GM21723 (cell line): ENCODE results near the gene SEC61A2.
"Not testable (repeated sequence)": the region's sequence is repeated elsewhere in the genome, so short reads cannot be mapped to it uniquely, and the experiment has no call there.

ENCODE experiments used
- ATAC-seq: cut with Tn5 transposase; IDR thresholded peaks from one replicate; pipeline ENCODE4 v1.9.1; 2021; ENCODE audit warnings: mild to moderate bottlenecking, moderate library complexity; ENCODE audit not compliant: unreplicated experiment

The SEC61A2 gene

DNA sequence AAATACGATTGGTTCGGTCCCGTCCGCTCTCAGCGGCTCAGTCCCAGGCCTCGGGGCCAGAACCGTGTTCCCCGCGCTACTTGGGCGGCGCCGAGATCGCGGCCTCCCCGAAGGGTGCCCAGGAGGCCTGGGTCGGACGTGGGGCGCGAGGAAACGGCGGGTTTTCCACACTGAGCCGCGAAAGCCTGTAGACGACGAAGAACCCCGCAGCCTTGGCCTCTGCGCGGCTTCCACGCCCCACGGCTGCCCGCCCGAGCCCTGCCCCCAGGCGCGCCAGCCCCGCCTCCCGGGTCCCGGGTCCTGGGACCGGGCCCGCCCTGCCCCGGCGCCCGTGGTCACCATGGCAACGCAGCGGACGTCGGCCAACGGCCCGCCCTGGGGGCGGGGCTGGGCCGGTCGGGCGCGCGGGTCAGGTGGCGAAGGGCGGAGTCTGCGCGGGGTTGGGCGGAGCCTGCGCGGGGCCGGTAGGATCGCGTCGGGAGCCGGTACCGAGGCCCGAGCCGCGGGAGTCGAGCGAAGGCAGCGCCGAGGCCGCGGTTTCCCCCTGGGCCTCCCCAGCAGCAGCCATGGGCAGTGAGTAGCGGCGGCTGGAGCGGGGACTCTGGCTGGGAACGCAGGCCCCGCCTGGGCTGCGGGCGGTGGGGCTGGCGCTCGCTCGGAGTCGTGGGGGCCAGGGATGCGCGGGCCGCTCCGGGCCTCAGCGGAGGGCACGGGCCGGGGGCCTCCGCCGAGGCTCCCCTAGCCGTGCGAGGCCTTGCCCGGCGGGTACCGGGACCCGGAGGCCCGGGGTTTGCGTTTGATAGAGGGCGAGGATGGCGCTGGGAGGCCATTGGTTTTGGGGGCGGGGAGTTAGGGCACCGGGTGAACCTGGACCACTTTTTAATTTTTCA lies at the start of gene SEC61A2:
TSS of gene SEC61A2 (plus strand) at position 456 of the 890 bp plus-strand sequence. CDS start at position 567, 111 bp downstream.
- ATAC-seq, result peak; percentile 88

DNA sequence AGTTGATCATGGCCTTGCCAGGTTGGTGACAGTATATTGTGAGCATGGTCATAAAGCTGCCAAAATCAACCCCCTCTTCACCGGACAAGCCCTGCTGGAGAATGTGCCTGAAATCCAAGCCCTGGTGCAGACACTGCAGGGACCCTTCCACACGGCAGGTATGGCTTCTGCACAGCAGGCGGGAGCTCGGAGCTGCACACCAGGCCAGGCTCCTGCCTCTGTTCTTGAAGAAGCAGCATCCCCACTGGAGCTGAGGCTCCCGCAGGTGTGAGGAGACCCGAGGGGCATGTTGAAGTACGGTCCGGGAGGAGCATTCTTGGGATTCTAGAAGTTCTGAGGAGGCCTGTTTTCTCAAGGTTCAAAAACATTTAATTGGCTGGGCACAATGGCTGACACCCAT lies 48.0 kb upstream of the SEC61A2 start:
- ATAC-seq, result no peak

DNA sequence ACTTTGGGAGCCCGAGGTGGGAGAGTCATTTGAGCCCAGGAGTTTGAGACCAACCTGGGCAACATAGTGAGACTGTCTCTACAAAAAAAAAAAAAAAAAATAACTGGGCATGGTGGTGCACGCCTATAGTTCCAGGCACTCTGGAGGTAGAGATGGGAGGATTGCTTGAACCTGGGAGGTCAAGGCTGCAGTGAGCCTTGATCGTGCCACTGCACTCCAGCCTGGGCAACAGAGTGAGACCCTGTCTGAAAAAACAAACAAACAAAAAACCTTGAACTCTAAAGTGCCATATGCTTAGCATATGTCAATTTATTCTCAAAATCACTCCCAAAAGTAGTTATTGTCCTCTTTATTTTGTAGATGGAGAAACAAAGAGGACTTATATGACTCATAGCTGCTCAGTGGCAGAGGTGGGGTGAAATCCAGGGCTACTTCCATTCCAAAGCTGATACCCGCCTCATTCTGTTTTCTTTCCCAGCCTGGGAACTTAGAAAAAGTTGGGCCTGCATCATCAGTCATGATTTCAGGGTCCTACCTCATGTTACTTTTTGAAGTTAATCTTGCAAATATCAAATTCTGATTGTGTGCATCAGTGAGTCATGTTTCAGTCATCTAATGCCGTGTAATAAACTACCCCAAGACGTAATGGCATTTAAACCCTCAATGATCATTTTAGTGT lies 47.5 kb upstream of the SEC61A2 start:
- no peak for ATAC-seq

DNA sequence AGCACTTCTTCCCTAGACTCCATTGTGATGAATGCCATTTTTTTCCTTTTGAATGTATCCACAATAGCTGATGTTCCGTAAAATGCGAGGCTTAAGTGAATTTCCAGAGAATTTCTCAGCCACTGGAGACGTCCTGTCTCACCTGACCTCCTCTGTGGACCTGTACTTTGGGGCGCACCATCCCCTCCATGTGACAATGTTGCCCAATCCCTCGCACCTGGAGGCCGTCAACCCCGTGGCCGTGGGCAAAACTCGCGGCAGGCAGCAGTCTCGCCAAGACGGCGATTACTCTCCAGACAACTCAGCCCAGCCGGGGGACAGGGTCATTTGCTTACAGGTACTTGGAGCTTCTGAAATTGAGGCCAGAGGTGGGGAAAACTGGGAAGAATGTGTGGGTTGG lies 40.6 kb upstream of the SEC61A2 start:
- no peak for ATAC-seq

DNA sequence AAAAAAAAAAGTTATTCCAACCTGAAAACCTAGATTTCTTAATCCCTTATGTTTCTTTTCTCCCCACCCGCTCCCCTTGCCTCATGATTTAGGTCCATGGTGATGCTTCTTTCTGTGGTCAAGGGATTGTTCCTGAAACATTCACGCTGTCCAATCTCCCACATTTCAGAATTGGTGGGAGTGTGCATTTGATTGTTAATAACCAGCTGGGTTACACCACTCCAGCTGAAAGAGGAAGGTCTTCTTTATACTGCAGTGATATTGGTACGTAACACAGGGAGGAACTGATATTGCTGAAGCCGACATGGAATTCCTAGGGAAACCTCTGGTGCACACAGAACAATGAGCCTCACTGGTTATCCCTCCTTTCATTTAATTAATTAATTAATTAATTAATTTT lies 38.1 kb upstream of the SEC61A2 start:
- no peak for ATAC-seq

DNA sequence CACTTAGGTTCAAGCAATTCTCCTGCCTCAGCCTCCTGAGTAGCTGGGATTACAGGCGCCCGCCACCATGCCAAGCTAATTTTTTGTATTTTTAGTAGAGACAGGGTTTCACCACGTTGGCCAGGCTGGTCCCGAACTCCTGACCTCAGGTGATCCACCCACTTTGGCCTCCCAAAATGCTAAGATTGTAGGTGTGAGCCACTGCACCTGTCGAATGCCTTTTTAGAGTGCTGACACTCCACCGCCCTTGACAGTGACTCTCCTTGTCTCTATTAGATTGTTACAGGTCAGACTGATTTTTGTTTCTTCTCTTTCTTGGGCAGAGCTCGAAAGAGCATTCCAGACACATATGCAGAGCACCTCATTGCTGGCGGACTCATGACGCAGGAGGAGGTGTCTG lies 32.1 kb upstream of the SEC61A2 start:
- ATAC-seq, result not testable (repeated sequence)

DNA sequence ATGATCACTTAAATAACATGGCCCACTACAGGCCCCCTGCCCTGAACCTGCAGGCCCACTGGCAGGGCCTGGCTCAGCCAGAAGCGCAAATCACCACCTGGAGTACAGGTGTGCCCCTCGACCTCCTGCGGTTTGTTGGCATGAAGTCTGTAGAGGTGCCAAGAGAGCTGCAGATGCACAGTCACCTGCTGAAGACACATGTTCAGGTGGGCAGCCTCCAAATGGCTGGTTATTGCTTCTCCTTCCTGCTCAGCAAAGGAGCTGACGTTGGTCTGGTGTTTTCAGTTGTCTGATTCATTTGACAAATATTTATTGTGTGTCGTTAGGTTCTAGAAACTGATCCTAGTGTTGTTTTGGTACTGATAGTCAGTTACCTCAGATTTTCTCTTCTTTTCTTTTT lies 31.7 kb upstream of the SEC61A2 start:
- no peak for ATAC-seq

DNA sequence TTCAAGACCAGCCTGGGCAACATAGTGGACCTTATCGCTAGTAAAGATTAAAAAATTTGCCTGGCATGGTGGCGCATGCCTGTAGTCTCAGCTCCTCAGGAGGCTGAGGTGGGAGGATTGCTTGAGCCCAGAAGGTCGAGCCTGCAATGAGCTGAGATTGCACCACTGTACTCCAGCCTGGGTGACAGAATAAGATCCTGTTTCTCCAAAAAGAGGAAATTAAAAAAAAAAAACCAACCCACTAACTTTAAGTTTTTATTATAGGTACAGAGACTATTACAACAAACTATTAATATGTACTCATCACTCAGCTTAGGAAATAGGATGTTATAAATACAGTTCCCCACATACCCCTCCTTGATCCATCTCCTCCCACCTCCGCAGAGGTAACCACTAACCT lies 30.5 kb upstream of the SEC61A2 start:
- ATAC-seq, result no peak

DNA sequence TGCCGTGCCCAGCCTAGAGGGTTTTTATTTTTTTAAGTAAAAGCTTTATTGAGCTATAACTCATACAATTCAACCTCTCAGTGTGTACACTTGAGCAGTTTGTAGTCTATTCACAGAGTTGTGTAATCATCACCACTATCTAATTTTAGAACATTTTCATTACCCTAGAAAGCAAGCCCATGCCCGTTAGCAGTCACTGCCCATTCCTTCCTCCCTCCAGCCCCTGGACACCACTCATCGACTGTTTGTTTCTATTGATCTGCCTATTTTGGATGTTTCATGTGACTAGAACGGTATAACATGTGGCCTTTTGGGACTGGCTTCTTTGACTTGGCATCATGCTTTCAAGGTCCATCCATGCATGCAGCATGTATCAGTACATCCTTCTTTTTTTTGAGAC lies 25.7 kb upstream of the SEC61A2 start:
- ATAC-seq, result no peak

DNA sequence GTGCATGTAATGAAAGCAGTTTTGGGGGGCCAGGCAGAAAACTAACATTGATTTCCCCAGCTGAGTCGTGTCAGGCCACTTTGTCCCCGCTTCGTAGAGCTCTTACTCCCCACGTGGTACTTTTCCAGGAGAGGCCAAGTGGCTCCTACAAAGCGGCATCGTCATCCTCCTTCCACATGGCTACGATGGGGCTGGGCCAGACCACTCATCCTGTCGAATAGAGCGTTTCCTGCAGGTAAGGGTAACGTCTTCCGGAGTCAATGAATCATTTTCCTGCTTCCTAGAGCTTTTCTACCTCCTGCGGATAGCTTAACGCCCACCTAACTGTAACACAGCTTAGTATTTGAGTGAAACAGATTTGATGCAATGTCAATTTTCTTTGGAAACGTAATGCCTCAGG lies 21.7 kb upstream of the SEC61A2 start:
- ATAC-seq, result no peak

DNA sequence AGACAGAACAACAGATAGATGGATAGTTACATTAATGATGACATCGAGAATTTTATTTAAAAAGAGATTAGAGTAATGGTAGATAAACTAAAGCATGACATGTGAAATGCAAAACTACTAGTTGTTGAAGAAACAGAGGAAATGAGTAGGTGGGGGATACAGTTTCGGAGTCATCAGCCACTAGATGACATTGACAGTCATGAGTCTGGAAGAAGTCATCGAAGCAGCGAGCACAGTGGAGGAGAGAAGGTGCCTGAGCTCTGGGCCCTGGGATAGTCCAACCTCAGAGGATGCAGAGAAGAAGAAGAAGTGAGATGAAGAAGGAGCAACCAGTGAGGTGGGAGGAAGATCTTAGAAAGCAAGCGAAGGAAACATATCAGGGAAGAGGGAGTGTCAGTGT lies 20.2 kb upstream of the SEC61A2 start:
- ATAC-seq, result no peak

DNA sequence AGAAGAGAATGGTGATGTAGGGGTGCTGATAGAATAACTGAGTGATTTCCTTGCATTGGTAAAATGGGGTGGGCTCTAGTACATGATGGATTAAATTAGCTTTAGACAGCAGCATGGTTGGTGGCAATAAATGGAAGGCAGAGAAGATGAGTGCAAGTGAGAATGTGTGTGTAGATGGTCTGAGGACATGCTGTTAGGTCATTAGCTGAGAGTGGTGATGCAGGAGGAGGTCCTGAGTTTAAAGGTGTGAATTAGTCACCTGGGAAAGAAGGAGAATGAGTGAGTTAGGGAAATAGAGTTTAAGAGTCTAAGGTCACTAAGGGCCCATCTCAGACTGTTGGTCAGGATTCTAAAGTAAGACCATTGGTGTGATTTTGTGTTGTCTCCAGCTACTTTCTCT lies 17.9 kb upstream of the SEC61A2 start:
- no peak for ATAC-seq

DNA sequence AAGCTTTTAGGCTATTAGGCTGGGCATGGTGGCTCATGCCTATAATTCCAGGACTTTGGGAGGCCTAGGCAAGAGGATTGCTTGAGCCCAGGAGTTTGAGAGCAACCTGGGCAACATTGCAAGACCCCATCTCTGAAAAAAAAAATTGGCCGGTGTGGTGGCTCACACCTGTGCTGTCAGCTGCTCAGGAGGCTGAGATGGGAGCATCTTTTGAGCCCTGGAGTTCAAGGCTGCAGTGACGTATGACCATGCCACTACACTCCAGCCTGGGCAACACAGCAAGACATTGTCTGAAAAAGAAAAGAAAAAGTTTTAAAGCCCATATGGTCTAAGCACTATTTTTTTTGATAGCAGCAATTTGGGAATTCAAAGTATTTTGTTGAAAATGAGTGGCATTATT lies 15.8 kb upstream of the SEC61A2 start:
- no peak for ATAC-seq

DNA sequence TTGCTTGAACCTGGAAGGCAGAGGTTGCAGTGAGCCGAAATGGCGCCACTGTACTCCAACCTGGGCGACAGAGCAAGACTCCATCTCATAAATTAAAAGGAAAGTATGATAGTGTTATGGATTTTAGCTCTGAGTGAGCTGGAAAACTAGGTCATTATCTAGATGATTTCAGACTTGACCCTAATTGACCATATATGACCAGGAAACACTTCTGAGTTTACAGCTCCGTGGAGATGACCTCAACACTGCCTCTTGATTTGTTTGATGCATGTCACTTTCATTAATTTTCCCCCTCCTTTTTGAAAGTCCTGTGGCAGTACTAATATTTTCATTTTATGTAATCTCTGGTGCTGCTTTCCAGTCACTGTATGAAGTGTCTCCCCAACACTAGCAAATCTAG lies 7.8 kb upstream of the SEC61A2 start:
- ATAC-seq, result no peak

DNA sequence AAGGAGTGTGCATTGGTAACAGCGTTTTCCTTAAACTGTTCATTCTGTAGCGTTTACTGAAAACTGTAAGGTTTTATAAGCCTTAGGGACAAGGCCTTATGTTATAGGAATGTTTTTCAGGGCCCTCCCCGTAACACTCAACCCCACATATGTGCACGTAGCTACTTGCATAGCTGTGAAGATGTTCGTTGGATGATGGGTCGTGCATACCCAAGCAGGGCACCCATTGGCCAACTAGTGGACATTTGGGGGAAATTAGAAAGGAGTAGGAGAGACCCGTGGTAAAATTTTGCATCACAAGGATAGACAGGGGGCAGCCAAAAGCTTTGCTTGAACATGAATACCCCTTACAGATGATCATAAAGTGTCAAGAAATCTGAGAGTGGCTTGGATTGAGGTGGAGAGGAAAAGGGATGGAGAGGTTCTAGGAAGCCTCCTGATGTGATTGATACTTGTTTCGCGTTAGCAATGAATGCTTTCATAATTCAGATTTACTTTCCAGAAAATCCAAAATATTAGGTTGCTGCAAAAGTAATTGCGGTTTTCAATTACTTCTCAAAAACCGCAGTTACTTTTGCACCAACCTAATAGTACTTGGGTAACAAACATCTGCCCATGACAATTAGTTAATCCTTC lies 878 bp downstream of the SEC61A2 start:
- ATAC-seq, result peak; percentile 46

DNA sequence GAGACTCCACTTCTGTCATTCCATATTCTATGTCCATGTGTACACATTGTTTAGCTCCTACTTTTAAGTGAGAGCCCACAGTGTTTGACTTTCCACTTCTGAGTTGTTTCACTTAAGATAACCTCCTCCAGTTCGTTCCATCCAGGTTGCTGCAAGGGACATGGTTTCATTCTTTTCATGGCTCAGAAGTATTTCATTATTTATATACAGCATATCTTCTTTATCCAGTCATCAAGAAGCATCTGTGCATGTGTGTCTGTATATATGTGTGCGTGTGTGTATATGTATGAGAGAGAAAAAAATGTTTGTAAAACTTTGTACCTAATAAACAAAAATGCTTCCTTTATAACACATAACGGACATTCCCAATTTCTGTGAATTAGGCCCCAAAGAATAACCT lies 6.2 kb downstream of the SEC61A2 start:
- ATAC-seq, result no peak

DNA sequence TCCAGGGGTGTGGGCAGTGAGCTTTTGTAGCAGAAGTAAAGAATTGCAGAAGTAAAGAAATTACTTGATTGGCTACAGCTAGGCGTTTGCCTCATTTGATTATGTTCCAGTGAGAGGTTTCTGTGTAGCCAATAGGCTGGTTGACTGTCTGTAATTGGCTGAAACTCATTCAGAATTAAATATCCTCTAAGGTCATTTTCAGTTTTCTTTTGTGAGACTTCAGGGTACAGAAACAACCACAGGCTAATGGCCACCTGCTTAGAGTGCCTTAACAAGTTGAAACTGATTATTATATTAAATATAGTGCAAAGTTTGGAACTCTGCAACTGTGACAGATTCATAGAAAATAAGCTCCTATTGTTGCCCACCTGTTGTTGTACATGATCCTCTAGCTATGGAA lies 10.6 kb downstream of the SEC61A2 start:
- no peak for ATAC-seq

DNA sequence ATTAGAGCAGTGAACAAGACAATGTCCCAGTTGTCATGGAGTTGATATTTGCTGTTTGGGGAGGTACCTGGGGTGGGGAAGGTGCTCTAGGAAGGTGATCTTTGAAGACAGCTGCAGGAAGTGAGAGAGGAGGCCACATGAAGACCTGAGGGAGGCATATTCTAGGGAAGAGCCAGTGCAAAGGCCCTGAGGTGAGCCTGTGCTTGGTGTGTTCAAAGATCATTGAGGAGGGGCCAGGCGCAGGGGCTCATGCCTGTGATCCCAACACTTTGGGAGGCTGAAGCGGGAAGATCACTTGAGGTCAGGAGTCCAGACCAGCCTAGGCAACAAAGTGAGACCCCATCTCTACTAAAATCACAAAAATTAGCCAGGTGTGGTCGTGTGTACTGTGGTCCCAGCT lies 15.1 kb downstream of the SEC61A2 start:
- ATAC-seq, result no peak

DNA sequence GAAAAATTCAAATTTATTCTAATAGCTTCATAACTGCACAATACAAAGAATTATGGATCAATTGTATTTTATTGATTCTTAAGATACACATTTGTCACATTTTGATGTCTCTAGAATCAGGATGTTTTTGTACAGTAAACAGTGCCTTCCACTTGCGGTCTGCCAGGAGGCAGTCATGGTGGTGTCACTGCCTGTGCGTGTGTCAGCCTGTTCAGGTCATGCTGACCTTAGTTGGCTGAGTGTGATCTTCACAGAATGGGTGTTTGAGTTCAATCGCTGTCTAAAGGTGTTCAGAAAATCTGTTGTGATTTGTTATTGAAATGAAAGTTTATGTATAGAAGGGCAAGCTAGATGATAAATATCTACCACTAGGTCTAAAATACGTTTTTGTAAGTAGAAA lies 20.7 kb downstream of the SEC61A2 start:
- no peak for ATAC-seq

DNA sequence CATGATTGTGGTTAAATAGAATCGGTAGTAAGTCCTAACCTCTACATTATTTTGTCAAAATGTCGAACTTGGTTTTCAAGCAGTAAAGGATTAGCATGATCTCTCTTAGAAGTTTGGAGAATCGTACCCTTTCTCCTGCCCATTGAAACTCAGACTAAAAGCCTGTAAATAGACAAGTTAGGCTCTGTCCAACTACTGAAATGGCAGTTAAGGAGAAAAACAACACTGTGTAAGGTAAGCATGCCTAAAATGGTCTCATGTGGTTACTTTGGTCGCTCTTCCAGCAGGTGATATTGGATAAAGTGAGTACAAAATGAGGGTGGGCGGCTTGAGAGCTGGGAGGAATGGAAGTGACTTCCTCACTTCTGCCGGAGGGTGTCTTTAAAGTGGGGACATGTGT lies 25.0 kb downstream of the SEC61A2 start:
- ATAC-seq, result no peak

DNA sequence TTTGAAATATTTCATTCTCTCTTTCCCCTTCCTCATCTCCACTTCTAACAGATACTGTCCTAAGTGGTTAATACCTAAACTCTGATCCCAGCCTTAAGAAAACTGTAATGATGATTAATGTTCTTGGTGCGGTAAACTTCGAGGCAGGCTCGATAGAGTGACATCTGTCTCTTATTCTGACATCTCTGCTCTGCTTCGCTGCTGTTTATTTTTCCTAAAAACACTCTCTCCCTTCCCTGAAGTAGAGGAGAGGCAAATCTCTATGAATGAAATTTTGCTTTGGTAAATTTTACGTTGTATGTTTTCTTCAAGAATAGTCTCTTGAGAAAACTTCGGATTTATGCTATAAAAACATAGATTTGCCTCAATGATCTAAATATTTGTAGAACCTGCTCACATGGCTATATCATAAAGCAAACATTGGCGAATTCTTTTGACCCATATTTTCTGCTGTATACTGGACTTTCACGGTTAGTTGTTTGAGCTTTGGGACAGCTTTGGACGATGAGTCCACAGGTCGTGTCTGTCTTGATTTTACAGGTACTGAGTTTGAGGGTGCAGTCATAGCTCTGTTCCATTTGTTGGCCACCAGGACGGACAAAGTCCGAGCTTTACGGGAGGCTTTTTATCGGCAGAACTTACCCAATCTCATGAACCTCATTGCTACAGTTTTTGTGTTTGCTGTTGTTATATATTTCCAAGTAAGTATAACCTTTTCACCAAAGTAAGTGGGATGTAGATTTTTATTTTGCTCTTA lies 27.1 kb downstream of the SEC61A2 start:
- ATAC-seq, result no peak
